K562 (cell line): ENCODE results near the gene PLEKHN1. TPM values are rescaled to one million over a fixed set of nuclear protein-coding genes. Genes with fewer than 3 reads are reported as not detected.
A peak's percentile ranks its signal among the peaks of the same experiment; 100 is the strongest.

Source experiments
- BCL6 ChIP-seq: fragments of 250-450 bp; sonication (Bioruptor Pico); IDR thresholded peaks from 2 replicates; pipeline ENCODE4 v1.4.0; 2020
- CREBBP ChIP-seq: IDR thresholded peaks from one replicate; pipeline ENCODE4 v1.6.1; 2012; ENCODE audit warnings: low read depth, mild to moderate bottlenecking, control low read depth, inconsistent platforms, low read length
- DEAF1 ChIP-seq: fragments of 450-650 bp; formaldehyde crosslinking; IDR thresholded peaks from 2 replicates; pipeline ENCODE4 v1.4.0; 2020; ENCODE audit warnings: mild to moderate bottlenecking, moderate library complexity
- ESRRB ChIP-seq: fragments of 250-450 bp; sonication (Bioruptor Pico); IDR thresholded peaks from 2 replicates; pipeline ENCODE4 v1.5.0; 2020; ENCODE audit warnings: mild to moderate bottlenecking, moderate library complexity, borderline replicate concordance
- FOSL1 ChIP-seq: fragments of 200-800 bp; sonication (Bioruptor generic); conservative IDR thresholded peaks from 2 replicates; pipeline ENCODE4 v1.6.1; 2016; ENCODE audit warnings: missing genetic modification characterization, missing compliant biosample characterization
- FOXJ3 ChIP-seq: sonication (generic); formaldehyde crosslinking; IDR thresholded peaks from 2 replicates; pipeline ENCODE4 v1.4.0; 2020; ENCODE audit warnings: mild to moderate bottlenecking, missing genetic modification reagents
- FUS ChIP-seq: fragments of 200-400 bp; formaldehyde crosslinking; optimal IDR thresholded peaks from 2 replicates; pipeline ENCODE3; 2017; ENCODE audit warnings: low read depth, low read length
- GTF2F1 ChIP-seq: IDR thresholded peaks from 2 replicates; pipeline ENCODE4 v1.6.1; 2011; ENCODE audit warnings: low read depth, low read length, improper control_type of control experiment
- HDAC6 ChIP-seq: IDR thresholded peaks from 2 replicates; pipeline ENCODE4 v1.6.1; 2012; ENCODE audit warnings: low read depth, mild to moderate bottlenecking, control low read depth, inconsistent platforms, low read length, moderate library complexity
- HMGN3 ChIP-seq: IDR thresholded peaks from 2 replicates; pipeline ENCODE4 v1.6.1; 2011; ENCODE audit warnings: borderline replicate concordance, low read depth, mild to moderate bottlenecking, mixed read lengths, low read length; ENCODE audit not compliant: insufficient read length; ENCODE audit errors: extremely low read depth
- KDM4B ChIP-seq, 2 experiments: fragments of 450-650 bp in 1 of 2; sonication (generic) in 1 of 2; IDR thresholded peaks; 2 replicates each; pipeline ENCODE4 v1.6.1; 2016 to 2017; ENCODE audit warnings: borderline replicate concordance in 2 of 2, antibody characterized with exemption in 1 of 2, low read depth in 1 of 2, mild to moderate bottlenecking in 1 of 2
- MYNN ChIP-seq, 2 experiments: sonication (generic); formaldehyde crosslinking in 1 of 2; IDR thresholded peaks; 2 replicates each; pipeline versions ENCODE4 v1.5.0 to v1.6.1; 2016 to 2020; ENCODE audit warnings: antibody characterized with exemption in 1 of 2, missing genetic modification reagents in 1 of 2
- NKRF ChIP-seq: fragments of 450-650 bp; IDR thresholded peaks from 2 replicates; pipeline ENCODE4 v1.6.1; 2016; ENCODE audit warnings: borderline replicate concordance
- POLR2A ChIP-seq: fragments of 450-650 bp; conservative IDR thresholded peaks from 2 replicates; pipeline ENCODE4 v1.6.1; 2016
- RCOR1 ChIP-seq, 2 experiments: IDR thresholded peaks; 2 replicates each; pipeline ENCODE4 v1.6.1; 2012; ENCODE audit warnings: low read depth in 2 of 2, low read length in 2 of 2, borderline replicate concordance in 1 of 2, improper control_type of control experiment in 1 of 2
- SIRT6 ChIP-seq: IDR thresholded peaks from one replicate; pipeline ENCODE4 v1.6.1; 2012; ENCODE audit warnings: low read depth, mild to moderate bottlenecking, control low read depth, inconsistent platforms, low read length, moderate library complexity
- SMARCC2 ChIP-seq: fragments of 450-650 bp; IDR thresholded peaks from 2 replicates; pipeline ENCODE4 v1.6.1; 2017; ENCODE audit warnings: antibody characterized with exemption, moderate library complexity, mild to moderate bottlenecking, low read depth
- SPI1 ChIP-seq: IDR thresholded peaks from 2 replicates; pipeline ENCODE4 v1.6.1; 2011; ENCODE audit warnings: low read depth, low read length, control low read depth, borderline replicate concordance
- STAG1 ChIP-seq: sonication (generic); formaldehyde crosslinking; IDR thresholded peaks from 2 replicates; pipeline ENCODE4 v1.5.0; 2020; ENCODE audit warnings: missing genetic modification reagents, borderline replicate concordance
- TGIF2 ChIP-seq: sonication (generic); formaldehyde crosslinking; IDR thresholded peaks from 2 replicates; pipeline ENCODE4 v1.8.1; 2022; ENCODE audit warnings: mild to moderate bottlenecking, missing genetic modification reagents, moderate library complexity
- TRIM24 ChIP-seq, 2 experiments: fragments of 450-650 bp; IDR thresholded peaks; 2 replicates each; pipeline ENCODE4 v1.6.1; 2016
- TSC22D4 ChIP-seq: fragments of 450-650 bp; IDR thresholded peaks from 2 replicates; pipeline ENCODE4 v1.6.1; 2016; ENCODE audit warnings: missing genetic modification characterization, missing biosample characterization, control low read depth
- ZNF146 ChIP-seq: IDR thresholded peaks from one replicate; pipeline ENCODE4 v1.6.1; 2018; ENCODE audit warnings: missing compliant biosample characterization; ENCODE audit not compliant: unreplicated experiment
- ZNF263 ChIP-seq: sonication (generic); formaldehyde crosslinking; IDR thresholded peaks from 2 replicates; pipeline ENCODE4 v1.8.0; 2022; ENCODE audit warnings: mild to moderate bottlenecking, missing genetic modification reagents, borderline replicate concordance
- ZNF354B ChIP-seq: fragments of 250-450 bp; sonication (Bioruptor Pico); IDR thresholded peaks from 2 replicates; pipeline ENCODE4 v1.4.0; 2020
- ZNF584 ChIP-seq: fragments of 200-800 bp; sonication (Bioruptor generic); IDR thresholded peaks from 2 replicates; pipeline ENCODE4 v1.6.1; 2016; ENCODE audit warnings: low read depth, mild to moderate bottlenecking, missing genetic modification characterization, missing compliant biosample characterization
- ZNF76 ChIP-seq: fragments of 250-450 bp; sonication (Bioruptor Pico); IDR thresholded peaks from 2 replicates; pipeline ENCODE4 v1.4.0; 2020; ENCODE audit warnings: mild to moderate bottlenecking, moderate library complexity, borderline replicate concordance
- polyA plus RNA-seq, 8 experiments: library from polyadenylated mRNA; depleted of rRNA in 4 of 8; stranded (reverse) in 5 of 8; unstranded in 3 of 8; fragments of >200 nt; fragmentation: Nextera tagmentation in 2 of 8; fragmentation: Illumina TruSeq in 1 of 8; extraction: Ambion mirVana in 2 of 8; extraction: Trizol in 1 of 8; gene quantifications; 2 replicates each; pipeline versions ENCODE4 v1.2.1 to v1.2.3, GENCODE V29; 2011 to 2014; ENCODE audit warnings: inconsistent platforms in 1 of 8, missing spikeins in 1 of 8
- total RNA-seq, 7 experiments: library from RNA; depleted of rRNA in 6 of 7; stranded (reverse); fragments of >200 nt in 6 of 7; fragmentation: Illumina TruSeq in 2 of 7; extraction: Trizol in 2 of 7; gene quantifications; 2 replicates each; pipeline versions ENCODE4 v1.2.1 to v1.2.3, GENCODE V29; 2011 to 2021; ENCODE audit warnings: low replicate concordance in 1 of 7

PLEKHN1 gene
- total and polyA plus RNA-seq, 9 of the 15 experiments (the other 6 are each of a cell fraction or from before 2014, with no cell fraction given) = 0.07 to 1.5 (median 0.13) TPM; not detected in 2

GRCh38 chr1:1000357-1001056, 34.2 kb downstream of the PLEKHN1 start (continued):
- TF ChIP-seq FOXJ3 (CRISPR knock-in tag) (no peak), DEAF1 (CRISPR knock-in tag) (no peak), BCL6 (CRISPR knock-in tag) (no peak), HDAC6 (no peak), KDM4B (IDR thresholded peaks at IDR 0.05; ENCODE audit: borderline replicate concordance in 2 of 2, low read depth in 1 of 2) (no peak; a peak in 1 of 4 replicates), MYNN (IDR thresholded peaks at IDR 0.05) (peak; percentile 80; the same call in 1 of the 2 replicates), MYNN (CRISPR knock-in tag; IDR thresholded peaks at IDR 0.05) (no peak), ESRRB (no peak), TRIM24 (IDR thresholded peaks at IDR 0.05) (peak; percentile 67 to 81; a peak in 3 of 4 replicates), GTF2F1 (no peak), CREBBP (no peak), SPI1 (no peak), HMGN3 (peak; percentile 97), TSC22D4 (tag) (no peak), ZNF263 (CRISPR knock-in tag) (peak; percentile 87), TGIF2 (CRISPR knock-in tag) (peak; percentile 26; the same call in 1 of the 2 replicates), ZNF354B (no peak), ZNF584 (CRISPR knock-in tag) (peak; percentile 87; the same call in 1 of the 2 replicates), POLR2A (peak; percentile 83), ZNF146 (no peak), FUS (no peak), SIRT6 (no peak), NKRF (no peak; the same call in 1 of the 2 replicates), RCOR1 (IDR thresholded peaks at IDR 0.05; ENCODE audit: borderline replicate concordance in 1 of 2, low read depth in 2 of 2, low read length in 2 of 2) (peak; percentile 10 to 88; a peak in 2 of 4 replicates), SMARCC2 (peak; percentile 60; the same call in 1 of the 2 replicates), ZNF76 (CRISPR knock-in tag) (peak; percentile 91; the same call in 1 of the 2 replicates), FOSL1 (peak; percentile 92), STAG1 (CRISPR knock-in tag) (peak; percentile 62; the same call in 1 of the 2 replicates)
